K562 (cell line): Measurements from ENCODE around the gene C2CD2. TPM values are rescaled to one million over a fixed set of nuclear protein-coding genes. Genes with fewer than 3 reads are reported as not detected.

Experiments
- CC2D1A ChIP-seq: fragments of 450-650 bp; IDR thresholded peaks from 2 replicates; pipeline ENCODE4 v1.6.1; 2017; ENCODE audit warnings: mild to moderate bottlenecking
- POLR2AphosphoS5 ChIP-seq: IDR thresholded peaks from 2 replicates; pipeline ENCODE4 v1.6.1; 2011; ENCODE audit warnings: mild to moderate bottlenecking, low read depth, low read length, moderate library complexity; ENCODE audit not compliant: control insufficient read depth, insufficient read depth
- TCF7L2 ChIP-seq: fragments of 150-350 bp; IDR thresholded peaks from 2 replicates; pipeline ENCODE4 v1.6.1; 2016; ENCODE audit warnings: low read depth, mild to moderate bottlenecking, low read length, moderate library complexity
- TRIM24 ChIP-seq, 2 experiments: fragments of 450-650 bp; IDR thresholded peaks; 2 replicates each; pipeline ENCODE4 v1.6.1; 2016
- ZNF212 ChIP-seq: fragments of 450-650 bp; formaldehyde crosslinking; IDR thresholded peaks from 2 replicates; pipeline ENCODE4 v1.4.0; 2020; ENCODE audit warnings: mild to moderate bottlenecking
- ZNF263 ChIP-seq: sonication (generic); formaldehyde crosslinking; IDR thresholded peaks from 2 replicates; pipeline ENCODE4 v1.8.0; 2022; ENCODE audit warnings: mild to moderate bottlenecking, missing genetic modification reagents, borderline replicate concordance
- ZNF445 ChIP-seq: fragments of 250-450 bp; sonication (Bioruptor Pico); IDR thresholded peaks from 2 replicates; pipeline ENCODE4 v1.4.0; 2020; ENCODE audit warnings: low read depth, mild to moderate bottlenecking, moderate library complexity
- ZNF592 ChIP-seq: fragments of 450-650 bp; IDR thresholded peaks from 2 replicates; pipeline ENCODE4 v1.6.1; 2017; ENCODE audit warnings: antibody characterized with exemption, mild to moderate bottlenecking
- ZNF668 ChIP-seq: fragments of 250-450 bp; sonication (Bioruptor Pico); IDR thresholded peaks from 2 replicates; pipeline ENCODE4 v1.8.0; 2022; ENCODE audit warnings: mild to moderate bottlenecking, inconsistent platforms
- ZNF717 ChIP-seq: fragments of 250-450 bp; sonication (Bioruptor Pico); IDR thresholded peaks from 2 replicates; pipeline ENCODE4 v1.5.0; 2021
- ZNF764 ChIP-seq: fragments of 250-450 bp; sonication (Bioruptor Pico); IDR thresholded peaks from 2 replicates; pipeline ENCODE4 v1.4.0; 2020; ENCODE audit warnings: low read depth, mild to moderate bottlenecking, moderate library complexity
- ZNF785 ChIP-seq: fragments of 250-450 bp; sonication (Bioruptor Pico); IDR thresholded peaks from 2 replicates; pipeline ENCODE4 v1.4.0; 2020; ENCODE audit warnings: mild to moderate bottlenecking
- polyA plus RNA-seq, 8 experiments: library from polyadenylated mRNA; depleted of rRNA in 4 of 8; stranded (reverse) in 5 of 8; unstranded in 3 of 8; fragments of >200 nt; fragmentation: Nextera tagmentation in 2 of 8; fragmentation: Illumina TruSeq in 1 of 8; extraction: Ambion mirVana in 2 of 8; extraction: Trizol in 1 of 8; gene quantifications; 2 replicates each; pipeline versions ENCODE4 v1.2.1 to v1.2.3, GENCODE V29; 2011 to 2014; ENCODE audit warnings: inconsistent platforms in 1 of 8, missing spikeins in 1 of 8
- total RNA-seq, 7 experiments: library from RNA; depleted of rRNA in 6 of 7; stranded (reverse); fragments of >200 nt in 6 of 7; fragmentation: Illumina TruSeq in 2 of 7; extraction: Trizol in 2 of 7; gene quantifications; 2 replicates each; pipeline versions ENCODE4 v1.2.1 to v1.2.3, GENCODE V29; 2011 to 2021; ENCODE audit warnings: low replicate concordance in 1 of 7
- TF ChIP-seq, protein P1 (sequence below), 2 experiments: fragments of 150-350 bp in 1 of 2; IDR thresholded peaks; 2 replicates each; pipeline ENCODE4 v1.6.1; 2012 to 2016; ENCODE audit warnings: low read depth in 2 of 2, low read length in 2 of 2, mild to moderate bottlenecking in 1 of 2, moderate library complexity in 1 of 2
- TF ChIP-seq, protein P2 (sequence below): IDR thresholded peaks from 3 replicates; pipeline ENCODE4 v1.6.1; 2011; ENCODE audit warnings: borderline replicate concordance, mild to moderate bottlenecking, moderate library complexity; ENCODE audit not compliant: insufficient read length; ENCODE audit errors: extremely low read depth

The C2CD2 gene
- total and polyA plus RNA-seq, 9 of the 15 experiments (the other 6 are each of a cell fraction or from before 2014, with no cell fraction given), result 1.3 to 21.6 (median 12.1) TPM

- TF ChIP-seq, protein P1, sequence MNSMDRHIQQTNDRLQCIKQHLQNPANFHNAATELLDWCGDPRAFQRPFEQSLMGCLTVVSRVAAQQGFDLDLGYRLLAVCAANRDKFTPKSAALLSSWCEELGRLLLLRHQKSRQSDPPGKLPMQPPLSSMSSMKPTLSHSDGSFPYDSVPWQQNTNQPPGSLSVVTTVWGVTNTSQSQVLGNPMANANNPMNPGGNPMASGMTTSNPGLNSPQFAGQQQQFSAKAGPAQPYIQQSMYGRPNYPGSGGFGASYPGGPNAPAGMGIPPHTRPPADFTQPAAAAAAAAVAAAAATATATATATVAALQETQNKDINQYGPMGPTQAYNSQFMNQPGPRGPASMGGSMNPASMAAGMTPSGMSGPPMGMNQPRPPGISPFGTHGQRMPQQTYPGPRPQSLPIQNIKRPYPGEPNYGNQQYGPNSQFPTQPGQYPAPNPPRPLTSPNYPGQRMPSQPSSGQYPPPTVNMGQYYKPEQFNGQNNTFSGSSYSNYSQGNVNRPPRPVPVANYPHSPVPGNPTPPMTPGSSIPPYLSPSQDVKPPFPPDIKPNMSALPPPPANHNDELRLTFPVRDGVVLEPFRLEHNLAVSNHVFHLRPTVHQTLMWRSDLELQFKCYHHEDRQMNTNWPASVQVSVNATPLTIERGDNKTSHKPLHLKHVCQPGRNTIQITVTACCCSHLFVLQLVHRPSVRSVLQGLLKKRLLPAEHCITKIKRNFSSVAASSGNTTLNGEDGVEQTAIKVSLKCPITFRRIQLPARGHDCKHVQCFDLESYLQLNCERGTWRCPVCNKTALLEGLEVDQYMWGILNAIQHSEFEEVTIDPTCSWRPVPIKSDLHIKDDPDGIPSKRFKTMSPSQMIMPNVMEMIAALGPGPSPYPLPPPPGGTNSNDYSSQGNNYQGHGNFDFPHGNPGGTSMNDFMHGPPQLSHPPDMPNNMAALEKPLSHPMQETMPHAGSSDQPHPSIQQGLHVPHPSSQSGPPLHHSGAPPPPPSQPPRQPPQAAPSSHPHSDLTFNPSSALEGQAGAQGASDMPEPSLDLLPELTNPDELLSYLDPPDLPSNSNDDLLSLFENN (IDR thresholded peaks at IDR 0.05; ENCODE audit: low read depth in 2 of 2, low read length in 2 of 2), result no peak
- TF ChIP-seq ZNF445, result no peak
- TF ChIP-seq ZNF785 (CRISPR knock-in tag), result no peak
- TF ChIP-seq ZNF592, result peak; percentile 64
- TF ChIP-seq POLR2AphosphoS5, result no peak
- no peak for TF ChIP-seq CC2D1A
- TF ChIP-seq TCF7L2, result no peak
- TF ChIP-seq ZNF764 (CRISPR knock-in tag), result no peak
- TF ChIP-seq ZNF668 (CRISPR knock-in tag), result no peak
- no peak for TF ChIP-seq ZNF212 (CRISPR knock-in tag)
- TF ChIP-seq ZNF717 (CRISPR knock-in tag), result no peak
- TF ChIP-seq ZNF263 (CRISPR knock-in tag), result 0 out of 2 replicates have a peak, but pooled peaks have one; percentile 19
- TF ChIP-seq, protein P2, sequence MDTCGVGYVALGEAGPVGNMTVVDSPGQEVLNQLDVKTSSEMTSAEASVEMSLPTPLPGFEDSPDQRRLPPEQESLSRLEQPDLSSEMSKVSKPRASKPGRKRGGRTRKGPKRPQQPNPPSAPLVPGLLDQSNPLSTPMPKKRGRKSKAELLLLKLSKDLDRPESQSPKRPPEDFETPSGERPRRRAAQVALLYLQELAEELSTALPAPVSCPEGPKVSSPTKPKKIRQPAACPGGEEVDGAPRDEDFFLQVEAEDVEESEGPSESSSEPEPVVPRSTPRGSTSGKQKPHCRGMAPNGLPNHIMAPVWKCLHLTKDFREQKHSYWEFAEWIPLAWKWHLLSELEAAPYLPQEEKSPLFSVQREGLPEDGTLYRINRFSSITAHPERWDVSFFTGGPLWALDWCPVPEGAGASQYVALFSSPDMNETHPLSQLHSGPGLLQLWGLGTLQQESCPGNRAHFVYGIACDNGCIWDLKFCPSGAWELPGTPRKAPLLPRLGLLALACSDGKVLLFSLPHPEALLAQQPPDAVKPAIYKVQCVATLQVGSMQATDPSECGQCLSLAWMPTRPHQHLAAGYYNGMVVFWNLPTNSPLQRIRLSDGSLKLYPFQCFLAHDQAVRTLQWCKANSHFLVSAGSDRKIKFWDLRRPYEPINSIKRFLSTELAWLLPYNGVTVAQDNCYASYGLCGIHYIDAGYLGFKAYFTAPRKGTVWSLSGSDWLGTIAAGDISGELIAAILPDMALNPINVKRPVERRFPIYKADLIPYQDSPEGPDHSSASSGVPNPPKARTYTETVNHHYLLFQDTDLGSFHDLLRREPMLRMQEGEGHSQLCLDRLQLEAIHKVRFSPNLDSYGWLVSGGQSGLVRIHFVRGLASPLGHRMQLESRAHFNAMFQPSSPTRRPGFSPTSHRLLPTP, result no peak
- TF ChIP-seq TRIM24 (IDR thresholded peaks at IDR 0.05), result no peak
Measured at GRCh38 chr21:41895643-41896493, 58.0 kb downstream of the C2CD2 start (continued).
